HepG2 (cell line): ENCODE results near the gene CTU2. TPM values are rescaled to one million over a fixed set of nuclear protein-coding genes. Genes with fewer than 3 reads are reported as not detected.
A peak's percentile ranks its signal among the peaks of the same experiment; 100 is the strongest.

ENCODE experiments used
- ASH2L ChIP-seq: fragments of 300-600, 200-600 bp; sonication (generic); IDR thresholded peaks from 2 replicates; pipeline ENCODE4 v1.7.0; 2017; ENCODE audit warnings: low read depth, mild to moderate bottlenecking, moderate library complexity, mixed read lengths, low read length; ENCODE audit not compliant: insufficient read length
- CAMTA2 ChIP-seq: sonication (generic); formaldehyde crosslinking; IDR thresholded peaks from 2 replicates; pipeline ENCODE4 v1.4.0; 2020; ENCODE audit warnings: mild to moderate bottlenecking, missing genetic modification reagents, borderline replicate concordance
- GFI1 ChIP-seq: sonication (generic); formaldehyde crosslinking; IDR thresholded peaks from 2 replicates; pipeline ENCODE4 v1.5.0; 2020; ENCODE audit warnings: missing genetic modification reagents, mild to moderate bottlenecking, borderline replicate concordance
- HDAC6 ChIP-seq: fragments of 200-600 bp; sonication (generic); IDR thresholded peaks from 2 replicates; pipeline ENCODE4 v1.7.0; 2017; ENCODE audit warnings: mild to moderate bottlenecking, antibody characterized with exemption, low read length, low read depth
- HES4 ChIP-seq: sonication (generic); formaldehyde crosslinking; IDR thresholded peaks from 2 replicates; pipeline ENCODE4 v1.9.0; 2021; ENCODE audit warnings: mild to moderate bottlenecking, missing genetic modification reagents, borderline replicate concordance
- HIVEP1 ChIP-seq: sonication (generic); formaldehyde crosslinking; IDR thresholded peaks from 2 replicates; pipeline ENCODE4 v1.4.0; 2020; ENCODE audit warnings: mild to moderate bottlenecking, missing genetic modification reagents
- HMGXB3 ChIP-seq: sonication (generic); formaldehyde crosslinking; IDR thresholded peaks from 2 replicates; pipeline ENCODE4 v1.4.0; 2020; ENCODE audit warnings: missing genetic modification reagents, borderline replicate concordance
- KDM5B ChIP-seq: sonication (generic); formaldehyde crosslinking; IDR thresholded peaks from 2 replicates; pipeline ENCODE4 v1.4.0; 2020; ENCODE audit warnings: missing genetic modification reagents, mild to moderate bottlenecking, borderline replicate concordance
- MEIS2 ChIP-seq: sonication (generic); formaldehyde crosslinking; IDR thresholded peaks from 2 replicates; pipeline ENCODE4 v1.9.0; 2021; ENCODE audit warnings: mild to moderate bottlenecking, missing genetic modification reagents
- MIER3 ChIP-seq: IDR thresholded peaks from 2 replicates; pipeline ENCODE4 v1.6.1; 2016; ENCODE audit warnings: missing compliant biosample characterization, borderline replicate concordance
- PBX2 ChIP-seq: IDR thresholded peaks from 2 replicates; pipeline ENCODE4 v1.6.1; 2016; ENCODE audit warnings: control low read depth
- SIX4 ChIP-seq: sonication (generic); formaldehyde crosslinking; IDR thresholded peaks from 2 replicates; pipeline ENCODE4 v1.4.0; 2020; ENCODE audit warnings: missing genetic modification reagents
- TFDP1 ChIP-seq: IDR thresholded peaks from 2 replicates; pipeline ENCODE4 v1.6.1; 2016; ENCODE audit warnings: missing compliant biosample characterization, missing genetic modification reagents, borderline replicate concordance
- U2AF2 ChIP-seq: fragments of 200-400 bp; formaldehyde crosslinking; IDR thresholded peaks from 2 replicates; pipeline ENCODE4 v1.6.1; 2017; ENCODE audit warnings: low read depth, mild to moderate bottlenecking, low read length
- ZNF367 ChIP-seq: sonication (generic); formaldehyde crosslinking; IDR thresholded peaks from 2 replicates; pipeline ENCODE4 v1.4.0; 2020; ENCODE audit warnings: missing genetic modification reagents, borderline replicate concordance
- ZNF430 ChIP-seq: sonication (generic); formaldehyde crosslinking; IDR thresholded peaks from 2 replicates; pipeline ENCODE4 v1.9.0; 2021; ENCODE audit warnings: mild to moderate bottlenecking, missing genetic modification reagents
- ZNF615 ChIP-seq: sonication (generic); formaldehyde crosslinking; IDR thresholded peaks from 2 replicates; pipeline ENCODE4 v1.5.0; 2020; ENCODE audit warnings: mild to moderate bottlenecking, missing genetic modification reagents, borderline replicate concordance
- ZNF768 ChIP-seq: sonication (generic); formaldehyde crosslinking; IDR thresholded peaks from 2 replicates; pipeline ENCODE4 v1.4.0; 2020; ENCODE audit warnings: missing genetic modification reagents
- polyA plus RNA-seq, 8 experiments: library from polyadenylated mRNA; depleted of rRNA in 3 of 8; stranded (reverse) in 7 of 8; unstranded in 1 of 8; fragments of >200 nt; fragmentation: Illumina TruSeq in 4 of 8; extraction: Trizol in 4 of 8; gene quantifications; 2 replicates each; pipeline versions ENCODE4 v1.2.1 to v1.2.3, GENCODE V29; 2011 to 2016; ENCODE audit warnings: low read depth in 4 of 8, missing spikeins in 1 of 8, mixed read lengths in 1 of 8; ENCODE audit not compliant: insufficient read depth in 1 of 8
- total RNA-seq, 5 experiments: library from RNA; depleted of rRNA; stranded (reverse); fragments of >200 nt; fragmentation: Illumina TruSeq; extraction: Trizol; gene quantifications; 2 replicates each; pipeline ENCODE4 v1.2.3, GENCODE V29; 2016; ENCODE audit warnings: low read depth in 1 of 5

CTU2 gene
- total and polyA plus RNA-seq, 2 of the 13 experiments (the other 11 are each of a cell fraction or from before 2014, with no cell fraction given), result 13.3 to 21.9 TPM

- TF ChIP-seq HDAC6 (no peak), CAMTA2 (CRISPR knock-in tag) (no peak), KDM5B (peak; percentile 55; the same call in 1 of the 2 replicates), ZNF430 (CRISPR knock-in tag) (peak; percentile 38; the same call in 1 of the 2 replicates), GFI1 (CRISPR knock-in tag) (no peak), U2AF2 (no peak), SIX4 (no peak), HMGXB3 (no peak), ASH2L (peak; percentile 51), HIVEP1 (CRISPR knock-in tag) (peak; percentile 50; the same call in 1 of the 2 replicates), ZNF768 (peak; percentile 60; the same call in 1 of the 2 replicates), TFDP1 (CRISPR knock-in tag) (peak; percentile 64; the same call in 1 of the 2 replicates), ZNF615 (no peak), ZNF367 (CRISPR knock-in tag) (0 out of 2 replicates have a peak, but pooled peaks have one; percentile 23), MEIS2 (CRISPR knock-in tag) (peak; percentile 38; the same call in 1 of the 2 replicates), MIER3 (CRISPR knock-in tag) (no peak), PBX2 (CRISPR knock-in tag) (no peak), HES4 (CRISPR knock-in tag) (no peak)
Measured at GRCh38 chr16:88737298-88738150, 31.2 kb downstream of the CTU2 start (continued).
